HEK293 (cell line): Measurements from ENCODE around the gene CPT1C.

Source experiments
- EGR2 ChIP-seq: fragments of 450-650 bp; formaldehyde crosslinking; IDR thresholded peaks from 2 replicates; pipeline ENCODE4 v1.5.1; 2016; ENCODE audit warnings: low read depth, missing biosample characterization, missing genetic modification characterization
- FEZF1 ChIP-seq: fragments of 450-650 bp; formaldehyde crosslinking; IDR thresholded peaks from 2 replicates; pipeline ENCODE4 v1.5.1; 2016; ENCODE audit warnings: missing biosample characterization, missing genetic modification characterization
- HOXD13 ChIP-seq: sonication (generic); formaldehyde crosslinking; IDR thresholded peaks from 2 replicates; pipeline ENCODE4 v1.8.0; 2022; ENCODE audit warnings: missing genetic modification reagents, borderline replicate concordance
- KLF1 ChIP-seq: fragments of 450-650 bp; formaldehyde crosslinking; IDR thresholded peaks from 2 replicates; pipeline ENCODE4 v1.5.1; 2016; ENCODE audit warnings: missing biosample characterization, missing genetic modification characterization
- KLF16 ChIP-seq: fragments of 450-650 bp; formaldehyde crosslinking; IDR thresholded peaks from 2 replicates; pipeline ENCODE4 v1.5.1; 2017; ENCODE audit warnings: missing biosample characterization, missing genetic modification characterization
- OVOL3 ChIP-seq: fragments of 450-650 bp; formaldehyde crosslinking; IDR thresholded peaks from 2 replicates; pipeline ENCODE4 v1.5.1; 2016; ENCODE audit warnings: missing biosample characterization, missing genetic modification characterization
- PRDM10 ChIP-seq: fragments of 450-650 bp; formaldehyde crosslinking; IDR thresholded peaks from 2 replicates; pipeline ENCODE4 v1.5.1; 2016; ENCODE audit warnings: missing biosample characterization, missing genetic modification characterization
- REPIN1 ChIP-seq: fragments of 450-650 bp; formaldehyde crosslinking; IDR thresholded peaks from 2 replicates; pipeline ENCODE4 v1.5.1; 2017; ENCODE audit warnings: missing biosample characterization, missing genetic modification characterization, low read depth
- SP2 ChIP-seq: fragments of 450-650 bp; formaldehyde crosslinking; IDR thresholded peaks from 2 replicates; pipeline ENCODE4 v1.5.1; 2016; ENCODE audit warnings: missing biosample characterization, missing genetic modification characterization
- ZBTB44 ChIP-seq: fragments of 450-650 bp; IDR thresholded peaks from 2 replicates; pipeline ENCODE4 v1.5.1; 2018; ENCODE audit warnings: missing biosample characterization, mild to moderate bottlenecking, missing genetic modification characterization
- ZFHX2 ChIP-seq: fragments of 450-650 bp; formaldehyde crosslinking; conservative IDR thresholded peaks from 2 replicates; pipeline ENCODE4 v1.5.1; 2016; ENCODE audit warnings: missing biosample characterization, missing genetic modification characterization
- ZNF10 ChIP-seq: fragments of 450-650 bp; formaldehyde crosslinking; IDR thresholded peaks from 2 replicates; pipeline ENCODE4 v1.5.1; 2017; ENCODE audit warnings: missing biosample characterization, missing genetic modification characterization
- ZNF174 ChIP-seq: fragments of 450-650 bp; formaldehyde crosslinking; IDR thresholded peaks from 2 replicates; pipeline ENCODE4 v1.5.0; 2017; ENCODE audit warnings: missing biosample characterization, mild to moderate bottlenecking, missing genetic modification characterization
- ZNF202 ChIP-seq: fragments of 450-650 bp; formaldehyde crosslinking; IDR thresholded peaks from 2 replicates; pipeline ENCODE4 v1.5.1; 2016; ENCODE audit warnings: missing biosample characterization, missing genetic modification characterization, borderline replicate concordance
- ZNF292 ChIP-seq: fragments of 450-650 bp; formaldehyde crosslinking; IDR thresholded peaks from 2 replicates; pipeline ENCODE4 v1.5.1; 2016; ENCODE audit warnings: low read depth, missing biosample characterization, missing genetic modification characterization, borderline replicate concordance
- ZNF302 ChIP-seq: fragments of 450-650 bp; formaldehyde crosslinking; IDR thresholded peaks from 2 replicates; pipeline ENCODE4 v1.5.1; 2016; ENCODE audit warnings: missing biosample characterization, missing genetic modification characterization, low read depth
- ZNF366 ChIP-seq: fragments of 450-650 bp; formaldehyde crosslinking; conservative IDR thresholded peaks from 2 replicates; pipeline ENCODE4 v1.5.1; 2016; ENCODE audit warnings: missing biosample characterization, missing genetic modification characterization
- ZNF423 ChIP-seq: fragments of 450-650 bp; formaldehyde crosslinking; IDR thresholded peaks from 2 replicates; pipeline ENCODE4 v1.5.1; 2016; ENCODE audit warnings: missing biosample characterization, missing genetic modification characterization
- ZNF433 ChIP-seq: fragments of 450-650 bp; formaldehyde crosslinking; IDR thresholded peaks from 2 replicates; pipeline ENCODE4 v1.5.1; 2016; ENCODE audit warnings: missing biosample characterization, missing genetic modification characterization, low read depth
- ZNF449 ChIP-seq: fragments of 450-650 bp; formaldehyde crosslinking; IDR thresholded peaks from 2 replicates; pipeline ENCODE4 v1.5.1; 2017; ENCODE audit warnings: missing biosample characterization, mild to moderate bottlenecking, missing genetic modification characterization, moderate library complexity
- ZNF521 ChIP-seq: fragments of 450-650 bp; formaldehyde crosslinking; IDR thresholded peaks from 2 replicates; pipeline ENCODE4 v1.5.1; 2017; ENCODE audit warnings: missing biosample characterization, mild to moderate bottlenecking, missing genetic modification characterization
- ZNF560 ChIP-seq: fragments of 450-650 bp; formaldehyde crosslinking; IDR thresholded peaks from 2 replicates; pipeline ENCODE4 v1.5.1; 2017; ENCODE audit warnings: missing biosample characterization, missing genetic modification characterization, borderline replicate concordance
- ZNF677 ChIP-seq: fragments of 450-650 bp; IDR thresholded peaks from 2 replicates; pipeline ENCODE4 v1.5.0; 2018; ENCODE audit warnings: missing biosample characterization, mild to moderate bottlenecking, missing genetic modification characterization, moderate library complexity
- ZNF692 ChIP-seq: fragments of 450-650 bp; formaldehyde crosslinking; IDR thresholded peaks from 2 replicates; pipeline ENCODE4 v1.5.1; 2016; ENCODE audit warnings: missing biosample characterization, missing genetic modification characterization
- ZNF707 ChIP-seq: fragments of 450-650 bp; formaldehyde crosslinking; IDR thresholded peaks from 2 replicates; pipeline ENCODE4 v1.5.1; 2016; ENCODE audit warnings: missing biosample characterization, missing genetic modification characterization
- ZNF747 ChIP-seq: fragments of 450-650 bp; formaldehyde crosslinking; IDR thresholded peaks from 2 replicates; pipeline ENCODE4 v1.5.1; 2016; ENCODE audit warnings: missing biosample characterization, missing genetic modification characterization
- ZNF768 ChIP-seq: fragments of 450-650 bp; formaldehyde crosslinking; IDR thresholded peaks from 2 replicates; pipeline ENCODE4 v1.5.1; 2018; ENCODE audit warnings: missing biosample characterization, mild to moderate bottlenecking, missing genetic modification characterization
- ZSCAN18 ChIP-seq: fragments of 450-650 bp; formaldehyde crosslinking; IDR thresholded peaks from 2 replicates; pipeline ENCODE4 v1.5.1; 2016; ENCODE audit warnings: missing biosample characterization, missing genetic modification characterization
- ZSCAN23 ChIP-seq: fragments of 450-650 bp; formaldehyde crosslinking; IDR thresholded peaks from 2 replicates; pipeline ENCODE4 v1.5.1; 2016; ENCODE audit warnings: missing biosample characterization, missing genetic modification characterization

Gene CPT1C

GRCh38 chr19:49641688-49642491 lies 49.0 kb upstream of the CPT1C start, which contains the start of gene SCAF1 (continued):
- TF ChIP-seq ZNF449 (tag by site-specific recombination): no peak
- TF ChIP-seq ZNF433 (tag by site-specific recombination): no peak
- peak; percentile 98 for TF ChIP-seq KLF16 (tag by site-specific recombination)
- TF ChIP-seq ZNF747 (tag by site-specific recombination): no peak
- TF ChIP-seq ZNF560: no peak
- peak; percentile 98 for TF ChIP-seq KLF1
- TF ChIP-seq ZSCAN18 (tag by site-specific recombination): no peak; the same call in 1 of the 2 replicates
- no peak for TF ChIP-seq ZNF302 (tag by site-specific recombination)
- no peak for TF ChIP-seq ZSCAN23 (tag by site-specific recombination)
- no peak for TF ChIP-seq ZNF692
- TF ChIP-seq EGR2 (tag by site-specific recombination): 0 out of 2 replicates have a peak, but pooled peaks have one; percentile 48
- TF ChIP-seq ZNF677 (tag by site-specific recombination): no peak
- no peak for TF ChIP-seq ZBTB44
- TF ChIP-seq ZNF10 (tag by site-specific recombination): no peak
- peak; percentile 48; the same call in 1 of the 2 replicates for TF ChIP-seq PRDM10 (tag by site-specific recombination)
- TF ChIP-seq HOXD13 (CRISPR knock-in tag): no peak
- no peak for TF ChIP-seq ZNF292 (tag by site-specific recombination)
- no peak for TF ChIP-seq ZNF707
- no peak for TF ChIP-seq OVOL3 (tag by site-specific recombination)
- TF ChIP-seq ZNF423: no peak
- TF ChIP-seq FEZF1 (tag by site-specific recombination): no peak
- peak; percentile 54 for TF ChIP-seq ZFHX2 (tag by site-specific recombination)
- no peak for TF ChIP-seq ZNF521 (tag by site-specific recombination)
- TF ChIP-seq ZNF366 (tag by site-specific recombination): no peak
- no peak for TF ChIP-seq ZNF768
- no peak for TF ChIP-seq ZNF174 (tag by site-specific recombination)
- TF ChIP-seq SP2 (tag by site-specific recombination): peak; percentile 97
- TF ChIP-seq REPIN1: no peak
- no peak for TF ChIP-seq ZNF202 (tag by site-specific recombination)
